ENCODE measurements around the gene CPLX1.

The CPLX1 gene

DNA sequence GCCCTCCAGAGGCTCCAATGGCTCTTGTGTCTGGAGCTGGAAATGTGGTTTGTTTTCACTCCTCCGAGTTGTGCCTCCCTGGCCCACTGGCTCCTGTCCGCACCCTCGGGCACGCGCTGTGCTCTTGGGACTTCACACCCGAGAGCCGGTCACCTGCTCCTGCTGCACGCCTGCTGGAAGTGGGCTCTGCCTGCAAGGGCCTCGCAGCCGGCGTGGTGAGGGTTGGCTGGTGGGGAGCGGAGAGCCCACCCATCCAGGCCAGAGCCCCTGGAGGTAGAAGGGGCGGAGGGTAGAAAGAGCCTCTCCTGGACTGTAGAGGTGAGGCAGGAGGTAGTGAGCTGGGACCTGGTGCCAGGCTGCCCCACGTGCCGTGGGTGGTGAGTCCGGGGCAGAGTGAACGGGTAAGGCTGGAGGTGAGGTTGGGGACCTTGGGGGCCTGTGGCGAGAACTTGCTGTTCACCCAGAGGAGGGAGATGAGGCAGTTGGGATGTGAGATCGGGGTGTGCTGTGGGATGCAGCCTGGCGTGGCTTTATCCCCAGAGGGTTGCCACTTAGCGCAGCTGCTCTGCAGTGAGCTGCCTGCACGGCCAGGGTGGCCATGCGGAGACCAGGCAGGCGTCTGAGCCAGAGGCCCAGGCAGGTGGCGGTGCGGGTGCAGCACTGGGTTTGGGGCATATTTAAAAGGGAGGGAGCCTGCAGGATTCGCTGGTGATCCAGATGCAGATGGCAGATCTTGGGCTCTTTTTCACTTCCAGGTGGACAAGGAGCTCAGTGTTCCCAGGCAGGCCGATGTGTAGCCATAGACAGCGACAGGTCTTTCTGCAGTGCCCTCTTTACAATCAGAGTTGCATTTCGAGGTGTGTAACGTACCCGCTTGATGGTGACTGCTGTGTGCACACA is 71.5 kb downstream of the CPLX1 start:
- TF ChIP-seq FOXM1 (IDR thresholded peaks at IDR 0.05; ENCODE audit: borderline replicate concordance, low read depth) (no peak), CEBPB (IDR thresholded peaks at IDR 0.05) (no peak), EGR1 (IDR thresholded peaks at IDR 0.05) (no peak), YY1 (IDR thresholded peaks at IDR 0.05; ENCODE audit: low read depth) (no peak)
- TF ChIP-seq, protein P1, sequence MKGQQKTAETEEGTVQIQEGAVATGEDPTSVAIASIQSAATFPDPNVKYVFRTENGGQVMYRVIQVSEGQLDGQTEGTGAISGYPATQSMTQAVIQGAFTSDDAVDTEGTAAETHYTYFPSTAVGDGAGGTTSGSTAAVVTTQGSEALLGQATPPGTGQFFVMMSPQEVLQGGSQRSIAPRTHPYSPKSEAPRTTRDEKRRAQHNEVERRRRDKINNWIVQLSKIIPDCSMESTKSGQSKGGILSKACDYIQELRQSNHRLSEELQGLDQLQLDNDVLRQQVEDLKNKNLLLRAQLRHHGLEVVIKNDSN (IDR thresholded peaks at IDR 0.05), result no peak
- TF ChIP-seq, protein P2, sequence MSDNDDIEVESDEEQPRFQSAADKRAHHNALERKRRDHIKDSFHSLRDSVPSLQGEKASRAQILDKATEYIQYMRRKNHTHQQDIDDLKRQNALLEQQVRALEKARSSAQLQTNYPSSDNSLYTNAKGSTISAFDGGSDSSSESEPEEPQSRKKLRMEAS (IDR thresholded peaks at IDR 0.05), result no peak
- TF ChIP-seq, protein P3, sequence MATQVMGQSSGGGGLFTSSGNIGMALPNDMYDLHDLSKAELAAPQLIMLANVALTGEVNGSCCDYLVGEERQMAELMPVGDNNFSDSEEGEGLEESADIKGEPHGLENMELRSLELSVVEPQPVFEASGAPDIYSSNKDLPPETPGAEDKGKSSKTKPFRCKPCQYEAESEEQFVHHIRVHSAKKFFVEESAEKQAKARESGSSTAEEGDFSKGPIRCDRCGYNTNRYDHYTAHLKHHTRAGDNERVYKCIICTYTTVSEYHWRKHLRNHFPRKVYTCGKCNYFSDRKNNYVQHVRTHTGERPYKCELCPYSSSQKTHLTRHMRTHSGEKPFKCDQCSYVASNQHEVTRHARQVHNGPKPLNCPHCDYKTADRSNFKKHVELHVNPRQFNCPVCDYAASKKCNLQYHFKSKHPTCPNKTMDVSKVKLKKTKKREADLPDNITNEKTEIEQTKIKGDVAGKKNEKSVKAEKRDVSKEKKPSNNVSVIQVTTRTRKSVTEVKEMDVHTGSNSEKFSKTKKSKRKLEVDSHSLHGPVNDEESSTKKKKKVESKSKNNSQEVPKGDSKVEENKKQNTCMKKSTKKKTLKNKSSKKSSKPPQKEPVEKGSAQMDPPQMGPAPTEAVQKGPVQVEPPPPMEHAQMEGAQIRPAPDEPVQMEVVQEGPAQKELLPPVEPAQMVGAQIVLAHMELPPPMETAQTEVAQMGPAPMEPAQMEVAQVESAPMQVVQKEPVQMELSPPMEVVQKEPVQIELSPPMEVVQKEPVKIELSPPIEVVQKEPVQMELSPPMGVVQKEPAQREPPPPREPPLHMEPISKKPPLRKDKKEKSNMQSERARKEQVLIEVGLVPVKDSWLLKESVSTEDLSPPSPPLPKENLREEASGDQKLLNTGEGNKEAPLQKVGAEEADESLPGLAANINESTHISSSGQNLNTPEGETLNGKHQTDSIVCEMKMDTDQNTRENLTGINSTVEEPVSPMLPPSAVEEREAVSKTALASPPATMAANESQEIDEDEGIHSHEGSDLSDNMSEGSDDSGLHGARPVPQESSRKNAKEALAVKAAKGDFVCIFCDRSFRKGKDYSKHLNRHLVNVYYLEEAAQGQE (IDR thresholded peaks at IDR 0.05; ENCODE audit: low read depth), result no peak

DNA sequence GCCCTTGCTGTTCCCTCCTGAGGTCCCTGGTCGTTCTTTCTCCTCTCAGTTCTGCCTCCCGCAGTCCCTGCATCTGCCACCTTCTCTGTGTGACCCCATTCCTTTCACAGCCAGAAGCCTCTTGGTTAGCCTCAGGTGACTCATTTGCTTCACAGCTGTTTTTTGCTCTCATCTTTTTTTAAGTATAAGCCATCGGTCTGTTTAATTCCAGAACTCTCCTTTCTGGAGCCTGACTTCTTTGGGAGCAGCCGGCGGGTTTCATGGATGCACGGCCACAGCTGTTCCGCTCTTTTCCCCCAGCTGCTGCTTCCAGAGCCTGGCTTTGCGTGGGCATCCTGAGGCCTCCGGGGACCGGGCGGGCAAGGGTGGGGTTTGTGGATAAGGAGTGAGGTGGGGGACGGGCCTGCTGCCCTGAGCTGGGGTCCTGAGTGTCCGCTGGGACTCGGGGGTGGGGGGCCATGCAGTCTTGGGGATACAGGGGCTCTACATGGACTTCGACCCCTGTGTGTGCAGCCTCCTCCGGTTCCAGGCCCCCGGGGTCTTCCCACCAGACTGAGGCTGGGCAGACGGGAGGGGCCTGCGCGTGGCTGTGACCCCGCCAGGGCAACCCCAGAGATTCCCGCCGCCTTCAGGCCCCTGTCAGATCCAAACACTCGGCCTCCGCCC is 73.6 kb downstream of the CPLX1 start:
- TF ChIP-seq TCF12 (IDR thresholded peaks at IDR 0.05; ENCODE audit: low read depth) (no peak), YY1 (IDR thresholded peaks at IDR 0.05; ENCODE audit: low read depth) (no peak), CEBPB (IDR thresholded peaks at IDR 0.05) (no peak), TEAD4 (IDR thresholded peaks at IDR 0.05) (no peak), NFIC (IDR thresholded peaks at IDR 0.05) (no peak), TAF1 (IDR thresholded peaks at IDR 0.05; ENCODE audit: low read depth) (no peak)
- TF ChIP-seq, protein P1 (IDR thresholded peaks at IDR 0.05), result no peak

DNA sequence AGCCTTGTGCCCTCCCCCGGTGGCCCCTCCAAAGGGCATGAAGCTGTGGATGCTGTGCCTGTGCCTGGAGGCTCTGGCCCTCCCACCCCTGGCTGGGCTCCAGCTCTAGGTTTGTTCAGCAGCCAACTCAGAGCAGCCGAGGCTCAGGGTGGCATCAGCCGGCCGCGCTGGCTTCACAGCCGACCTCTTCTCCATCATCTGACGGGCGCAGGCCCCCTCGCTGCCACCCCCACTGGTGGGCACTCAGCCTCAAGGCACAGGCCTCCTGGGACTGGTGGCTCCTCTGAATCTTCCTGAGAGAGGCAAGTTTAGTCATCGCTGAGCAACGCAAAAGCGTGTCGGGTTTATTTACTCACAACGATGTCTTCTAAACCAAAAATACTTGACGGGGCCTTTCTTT is 74.3 kb downstream of the CPLX1 start:
- TF ChIP-seq EGR1 (IDR thresholded peaks at IDR 0.05) (no peak), TEAD4 (IDR thresholded peaks at IDR 0.05) (no peak), NFIC (IDR thresholded peaks at IDR 0.05) (no peak), YY1 (IDR thresholded peaks at IDR 0.05; ENCODE audit: low read depth) (no peak), EP300 (IDR thresholded peaks at IDR 0.05; ENCODE audit: borderline replicate concordance) (no peak), TAF1 (IDR thresholded peaks at IDR 0.05; ENCODE audit: low read depth) (no peak), TCF12 (IDR thresholded peaks at IDR 0.05; ENCODE audit: low read depth) (no peak), FOXM1 (IDR thresholded peaks at IDR 0.05; ENCODE audit: borderline replicate concordance, low read depth) (no peak), CEBPB (IDR thresholded peaks at IDR 0.05) (no peak)
- TF ChIP-seq, protein P1 (IDR thresholded peaks at IDR 0.05), result no peak
- TF ChIP-seq, protein P3 (IDR thresholded peaks at IDR 0.05; ENCODE audit: low read depth), result no peak

DNA sequence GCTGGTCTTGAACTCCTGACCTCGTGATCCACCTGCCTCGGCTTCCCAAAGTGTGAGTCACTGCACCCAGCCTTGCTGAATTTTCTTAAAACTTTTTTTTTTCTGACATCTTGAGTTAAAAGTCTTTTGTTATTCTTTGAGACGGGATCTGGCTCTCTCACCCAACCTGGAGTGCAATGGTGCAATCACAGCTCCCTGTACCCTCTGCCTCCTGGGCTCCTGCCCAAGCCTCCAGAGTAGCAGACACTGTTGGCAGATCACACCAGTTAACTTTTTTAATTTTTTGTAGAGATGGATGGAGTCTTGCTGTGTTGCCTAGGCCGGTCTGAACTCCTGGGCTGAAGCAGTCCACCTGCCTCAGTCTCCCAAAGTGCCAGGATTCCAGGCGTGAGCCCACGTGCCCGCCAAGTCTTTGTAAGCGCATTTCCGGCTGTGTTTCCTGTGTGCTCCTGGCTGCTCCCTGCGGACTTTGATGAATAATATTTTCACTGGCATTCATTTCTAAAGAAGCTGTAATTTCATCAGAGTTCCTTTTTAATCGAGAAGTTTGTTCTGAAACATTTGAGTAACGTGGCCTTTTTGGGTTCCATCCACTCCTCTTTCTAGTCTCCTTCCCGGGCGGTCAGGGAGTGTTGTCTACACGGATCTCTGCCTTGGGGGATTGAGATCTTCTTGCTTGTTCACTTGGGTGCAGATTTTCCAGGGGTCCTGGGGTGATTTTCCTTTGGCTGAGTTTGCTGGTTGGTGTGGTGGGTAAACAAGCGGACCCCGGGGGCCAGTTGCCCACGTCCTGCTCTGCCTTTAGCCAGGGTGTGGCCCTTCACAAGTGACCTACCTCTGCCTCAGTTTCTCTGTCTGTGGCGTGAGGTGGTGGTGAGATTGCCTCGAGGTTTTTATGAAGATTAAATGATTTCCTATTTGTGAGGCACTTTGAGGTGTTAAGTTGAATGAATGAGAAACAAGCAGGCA is 75.9 kb downstream of the CPLX1 start:
- no peak for TF ChIP-seq NFIC (IDR thresholded peaks at IDR 0.05)
- TF ChIP-seq, protein P3 (IDR thresholded peaks at IDR 0.05; ENCODE audit: low read depth), result no peak
- no peak for TF ChIP-seq CEBPB (IDR thresholded peaks at IDR 0.05)
- no peak for TF ChIP-seq TAF1 (IDR thresholded peaks at IDR 0.05; ENCODE audit: low read depth)
- TF ChIP-seq ZBTB7A (IDR thresholded peaks at IDR 0.05; ENCODE audit: low read depth), result no peak
- no peak for TF ChIP-seq YY1 (IDR thresholded peaks at IDR 0.05; ENCODE audit: low read depth)

All from Ishikawa (cell line).